Measurements from ENCODE around the gene DPP6.
"Not testable (repeated sequence)": the region's sequence is repeated elsewhere in the genome, so short reads cannot be mapped to it uniquely, and the experiment has no call there.

DNA sequence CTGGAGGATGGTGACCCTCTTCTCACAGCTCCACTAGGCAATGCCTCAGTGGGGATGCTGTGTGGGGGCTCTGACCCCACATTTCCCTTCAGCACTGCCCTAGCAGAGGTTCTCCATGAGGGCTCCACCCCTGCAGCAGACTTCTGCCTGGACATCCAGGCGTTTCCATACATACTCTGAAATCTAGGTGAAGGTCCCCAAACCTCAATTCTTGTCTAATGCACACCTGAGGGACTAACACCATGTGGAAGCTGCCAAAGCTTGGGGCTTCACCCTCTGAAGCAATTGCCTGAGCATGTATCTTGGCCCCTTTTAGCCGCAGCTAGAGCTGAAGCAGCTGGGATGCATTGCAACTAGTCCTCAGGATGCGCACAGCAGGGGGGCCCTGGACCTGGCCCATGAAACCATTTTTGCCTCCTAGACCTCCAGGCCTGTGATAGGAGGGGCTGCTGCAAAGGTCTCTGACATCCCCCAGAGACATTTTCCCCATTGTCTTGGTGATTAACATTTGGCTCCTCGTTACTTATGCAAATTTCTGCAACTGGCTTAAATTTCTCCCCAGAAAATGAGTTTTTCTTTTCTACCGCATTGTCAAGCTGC, 882.3 kb downstream of the DPP6 start:
- TF ChIP-seq, protein P1, sequence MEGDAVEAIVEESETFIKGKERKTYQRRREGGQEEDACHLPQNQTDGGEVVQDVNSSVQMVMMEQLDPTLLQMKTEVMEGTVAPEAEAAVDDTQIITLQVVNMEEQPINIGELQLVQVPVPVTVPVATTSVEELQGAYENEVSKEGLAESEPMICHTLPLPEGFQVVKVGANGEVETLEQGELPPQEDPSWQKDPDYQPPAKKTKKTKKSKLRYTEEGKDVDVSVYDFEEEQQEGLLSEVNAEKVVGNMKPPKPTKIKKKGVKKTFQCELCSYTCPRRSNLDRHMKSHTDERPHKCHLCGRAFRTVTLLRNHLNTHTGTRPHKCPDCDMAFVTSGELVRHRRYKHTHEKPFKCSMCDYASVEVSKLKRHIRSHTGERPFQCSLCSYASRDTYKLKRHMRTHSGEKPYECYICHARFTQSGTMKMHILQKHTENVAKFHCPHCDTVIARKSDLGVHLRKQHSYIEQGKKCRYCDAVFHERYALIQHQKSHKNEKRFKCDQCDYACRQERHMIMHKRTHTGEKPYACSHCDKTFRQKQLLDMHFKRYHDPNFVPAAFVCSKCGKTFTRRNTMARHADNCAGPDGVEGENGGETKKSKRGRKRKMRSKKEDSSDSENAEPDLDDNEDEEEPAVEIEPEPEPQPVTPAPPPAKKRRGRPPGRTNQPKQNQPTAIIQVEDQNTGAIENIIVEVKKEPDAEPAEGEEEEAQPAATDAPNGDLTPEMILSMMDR (IDR thresholded peaks at IDR 0.05; ENCODE audit: insufficient read depth, low read depth, low read length), result not testable (repeated sequence)
- not testable (repeated sequence) for TF ChIP-seq EZH2 (IDR thresholded peaks at IDR 0.05; ENCODE audit: insufficient read depth, low read length)
